Measurements from ENCODE around the gene ARAP1.

- TF ChIP-seq POLR2A (IDR thresholded peaks at IDR 0.05) (no peak), CTCF (IDR thresholded peaks at IDR 0.05) (no peak)
Measured at GRCh38 chr11:72746821-72747220, 5.4 kb downstream of the ARAP1 start.

All from sigmoid colon (tissue), 3 donors.